AG10803 (cell line): ENCODE data around the gene TARS2.
A peak's percentile ranks its signal among the peaks of the same experiment; 100 is the strongest.

ENCODE experiments used
- DNase-seq: peaks from one replicate; pipeline ENCODE4 v3.0.0; 2010; ENCODE audit warnings: low read depth
- H3K4me3 ChIP-seq: 2 replicates; pipeline ENCODE4 v1.5.1; 2011; ENCODE audit warnings: mild to moderate bottlenecking, low read length, control low read depth
- TF ChIP-seq, protein P1 (sequence below): conservative IDR thresholded peaks from 2 replicates; pipeline ENCODE4 v1.5.1; 2011; ENCODE audit warnings: mild to moderate bottlenecking, low read length, control low read depth, inconsistent platforms

Gene TARS2

DNA sequence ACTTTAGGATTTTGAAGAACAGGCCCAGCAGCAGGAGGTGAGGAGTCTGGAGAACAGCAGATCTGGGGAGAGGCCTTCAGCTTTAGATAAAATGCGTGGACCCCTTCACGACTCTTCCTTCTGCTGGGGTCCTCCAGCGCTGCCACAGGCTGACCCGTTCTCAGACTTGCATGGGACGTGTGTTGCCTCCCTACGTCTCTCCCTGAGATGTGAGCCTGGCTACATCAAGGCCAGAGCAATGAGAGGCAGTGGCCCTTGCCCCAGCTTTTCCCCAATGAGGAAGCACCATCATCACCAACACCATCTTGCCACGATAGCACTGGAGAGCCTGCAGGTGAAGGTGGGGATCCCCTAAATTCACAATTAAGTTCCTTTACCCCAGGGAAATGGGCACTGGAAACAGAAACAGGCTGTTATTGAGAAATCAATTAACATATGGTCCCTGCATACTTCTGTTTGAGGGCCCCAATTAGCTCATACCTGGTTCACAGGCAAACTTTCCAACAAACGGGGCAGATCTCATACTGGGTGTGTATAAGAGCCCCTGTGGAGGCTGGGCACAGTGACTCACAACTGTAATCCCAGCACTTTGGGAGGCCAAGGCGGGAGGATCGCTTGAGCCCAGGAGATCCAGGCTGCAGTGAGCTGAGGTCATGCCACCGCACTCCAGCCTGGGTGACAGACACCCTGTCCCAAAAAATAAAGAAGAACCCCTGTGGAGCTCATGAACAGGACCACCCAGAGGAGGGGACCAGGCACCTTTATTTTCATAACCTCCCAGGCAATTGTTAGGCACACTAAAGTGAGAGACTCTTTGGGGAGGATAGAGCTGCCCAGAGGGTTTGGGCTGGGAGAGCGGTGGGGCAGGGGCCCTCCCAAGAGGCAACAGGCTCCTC is 49.9 kb downstream of the TARS2 start:
- DNase-seq, result peak; percentile 60
- TF ChIP-seq, protein P1, sequence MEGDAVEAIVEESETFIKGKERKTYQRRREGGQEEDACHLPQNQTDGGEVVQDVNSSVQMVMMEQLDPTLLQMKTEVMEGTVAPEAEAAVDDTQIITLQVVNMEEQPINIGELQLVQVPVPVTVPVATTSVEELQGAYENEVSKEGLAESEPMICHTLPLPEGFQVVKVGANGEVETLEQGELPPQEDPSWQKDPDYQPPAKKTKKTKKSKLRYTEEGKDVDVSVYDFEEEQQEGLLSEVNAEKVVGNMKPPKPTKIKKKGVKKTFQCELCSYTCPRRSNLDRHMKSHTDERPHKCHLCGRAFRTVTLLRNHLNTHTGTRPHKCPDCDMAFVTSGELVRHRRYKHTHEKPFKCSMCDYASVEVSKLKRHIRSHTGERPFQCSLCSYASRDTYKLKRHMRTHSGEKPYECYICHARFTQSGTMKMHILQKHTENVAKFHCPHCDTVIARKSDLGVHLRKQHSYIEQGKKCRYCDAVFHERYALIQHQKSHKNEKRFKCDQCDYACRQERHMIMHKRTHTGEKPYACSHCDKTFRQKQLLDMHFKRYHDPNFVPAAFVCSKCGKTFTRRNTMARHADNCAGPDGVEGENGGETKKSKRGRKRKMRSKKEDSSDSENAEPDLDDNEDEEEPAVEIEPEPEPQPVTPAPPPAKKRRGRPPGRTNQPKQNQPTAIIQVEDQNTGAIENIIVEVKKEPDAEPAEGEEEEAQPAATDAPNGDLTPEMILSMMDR, result no peak
- no peak overlapping the region for H3K4me3 ChIP-seq

DNA sequence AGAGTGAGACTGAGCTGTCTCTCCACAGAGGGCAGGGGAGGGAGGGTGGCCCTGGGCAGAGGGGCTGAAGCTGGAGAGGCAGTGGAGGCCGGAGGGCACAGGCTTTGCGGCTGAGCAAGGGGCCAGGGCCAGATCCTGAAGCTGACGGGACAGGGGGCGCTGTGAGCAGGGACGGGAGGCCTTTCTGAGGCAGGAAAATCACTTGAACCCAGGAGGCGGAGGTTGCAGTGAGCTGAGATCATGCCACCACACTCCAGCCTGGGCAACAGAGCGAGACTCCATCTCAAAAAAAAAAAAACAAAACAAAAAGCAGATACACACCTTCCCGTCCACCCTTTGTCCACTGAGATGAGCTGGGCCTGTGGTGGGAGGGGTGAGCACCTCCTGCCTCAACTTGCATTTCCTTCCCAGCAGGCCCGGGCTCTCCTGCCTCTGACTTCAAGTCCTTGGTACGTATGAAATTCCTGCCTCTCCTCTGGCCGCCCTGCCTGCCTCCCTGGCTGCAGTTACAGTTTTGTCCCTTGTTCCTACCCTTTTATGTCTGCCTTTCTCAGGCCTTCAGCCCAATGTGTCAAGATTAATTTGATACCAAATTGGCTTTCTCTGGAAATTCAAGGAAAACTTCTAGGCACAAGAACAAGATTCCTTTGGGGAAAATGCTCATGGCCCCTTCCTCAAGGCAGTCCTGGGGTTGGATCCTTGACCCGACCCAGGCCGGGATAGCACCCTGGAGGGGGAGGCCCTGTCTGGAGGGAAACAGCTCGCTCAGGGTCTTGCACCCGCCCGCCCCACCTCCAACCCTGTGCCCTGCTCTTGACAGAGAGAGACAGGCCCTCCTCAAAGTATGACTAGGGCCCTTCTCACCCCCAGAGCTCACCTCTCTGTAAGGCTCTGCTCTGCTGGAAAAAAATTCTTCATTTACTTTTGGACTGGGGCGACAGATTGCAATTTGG is 50.8 kb downstream of the TARS2 start:
- TF ChIP-seq, protein P1, result peak; percentile 22; the same call in 1 of the 2 replicates
- peak; percentile 94 for DNase-seq
- H3K4me3 ChIP-seq, result no peak overlapping the region

DNA sequence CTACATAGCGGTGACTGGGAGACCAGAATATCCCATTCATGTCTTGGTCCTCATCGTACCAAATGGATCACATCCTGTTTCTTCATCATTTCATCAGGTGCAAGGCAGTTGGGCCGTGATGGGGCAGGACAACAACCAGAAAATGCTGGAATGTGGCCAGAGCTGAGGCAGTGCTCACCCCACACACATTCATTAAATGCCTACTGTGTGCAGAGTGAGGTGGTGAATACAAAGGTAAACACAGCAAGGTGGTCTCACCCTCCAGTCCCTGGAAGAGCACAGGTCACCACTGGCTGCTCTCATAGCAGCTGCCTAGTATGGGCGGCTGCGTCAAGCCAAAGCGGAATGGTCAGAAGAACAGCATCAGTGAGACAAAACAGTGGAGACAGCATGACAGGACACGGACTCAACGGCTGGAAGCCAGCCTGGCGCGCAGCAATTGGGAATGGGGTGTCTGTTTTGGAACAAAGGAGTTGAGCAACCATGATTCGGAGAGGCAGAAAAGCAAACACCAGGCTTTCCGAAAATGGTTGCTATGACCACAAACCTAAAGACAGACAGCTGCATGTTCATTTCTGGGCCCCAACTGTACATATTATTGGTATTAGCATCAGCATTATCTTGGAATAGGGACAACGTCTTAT is 56.4 kb downstream of the TARS2 start:
- no peak overlapping the region for H3K4me3 ChIP-seq
- TF ChIP-seq, protein P1, result no peak
- DNase-seq, result peak; percentile 65

DNA sequence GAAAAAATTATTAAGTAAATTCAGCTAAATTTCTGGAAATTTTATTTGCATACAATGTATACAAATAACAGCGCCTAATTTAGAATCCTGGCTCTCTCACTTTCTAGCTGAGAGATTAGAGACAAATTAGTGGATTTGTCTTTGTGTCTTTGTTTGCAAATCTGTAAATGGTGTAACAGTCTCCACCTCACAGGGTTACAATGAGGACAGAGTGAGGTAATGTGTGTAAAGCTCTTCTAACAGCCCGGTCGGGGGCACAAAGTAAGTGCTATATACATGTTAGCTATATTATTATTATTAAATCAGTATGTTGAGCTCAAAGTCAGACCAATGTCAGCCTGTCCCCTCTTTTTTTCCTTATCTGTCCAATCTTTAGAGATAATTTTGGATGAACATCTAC is 57.0 kb downstream of the TARS2 start:
- no peak overlapping the region for H3K4me3 ChIP-seq
- TF ChIP-seq, protein P1, result no peak
- DNase-seq, result no peak

DNA sequence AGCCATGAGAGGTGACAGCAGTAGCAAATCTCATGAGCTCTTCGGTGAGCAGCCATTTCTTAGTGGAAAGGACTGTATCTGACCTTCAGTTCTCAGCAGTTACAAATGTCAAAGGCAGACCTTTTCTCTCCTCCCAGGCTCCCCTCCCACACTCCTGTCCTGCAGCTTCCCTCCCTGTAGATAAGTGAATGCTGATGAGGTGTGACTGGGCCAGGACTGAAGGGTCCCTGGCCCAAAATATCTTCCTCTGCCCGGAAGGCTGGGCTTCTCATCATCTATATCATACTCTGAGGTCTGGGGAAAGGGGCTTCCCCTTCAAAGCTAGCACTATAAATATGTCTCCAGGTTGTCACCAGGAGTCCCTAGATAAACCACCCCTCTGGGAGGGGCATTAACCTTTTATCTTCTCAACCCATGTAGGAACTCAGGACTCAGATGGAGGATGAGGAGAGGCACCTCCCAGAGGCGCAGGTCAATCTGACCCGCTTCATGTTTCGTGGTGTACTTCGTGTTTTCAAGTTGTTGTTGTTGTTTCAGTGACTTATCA is 58.3 kb downstream of the TARS2 start:
- no peak for DNase-seq
- TF ChIP-seq, protein P1, result no peak
- H3K4me3 ChIP-seq, result no peak overlapping the region

DNA sequence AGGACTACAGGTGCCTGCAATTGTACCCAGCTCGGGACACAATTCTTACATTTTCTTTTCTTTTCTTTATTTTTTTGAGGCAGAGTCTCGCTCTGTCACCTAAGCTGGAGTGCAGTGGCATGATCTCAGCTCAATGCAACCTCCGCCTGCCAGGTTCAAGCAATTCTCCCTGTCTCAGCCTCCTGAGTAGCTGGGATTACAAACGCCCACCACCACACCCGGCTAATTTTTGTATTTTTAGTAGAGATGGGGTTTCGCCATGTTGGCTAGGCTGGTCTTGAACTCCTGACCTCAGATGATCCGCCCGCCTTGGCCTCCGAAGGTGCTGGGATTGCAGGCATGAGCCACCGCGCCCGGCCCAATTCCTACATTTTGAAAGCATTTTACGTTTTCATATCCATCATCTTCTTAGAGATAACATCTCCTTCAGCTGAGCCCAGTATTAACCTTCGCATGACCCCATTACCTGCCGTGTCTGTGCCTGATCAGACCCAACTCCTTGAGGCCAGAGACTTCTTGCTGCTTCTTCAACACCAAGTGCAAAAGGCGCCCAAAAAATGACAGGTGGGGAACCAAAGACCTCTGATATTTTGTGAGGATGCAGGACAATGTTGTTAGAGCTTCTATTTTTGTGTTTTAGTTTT is 59.2 kb downstream of the TARS2 start:
- no peak for DNase-seq
- TF ChIP-seq, protein P1, result no peak
- H3K4me3 ChIP-seq, result no peak overlapping the region
